K562 (cell line): Measurements from ENCODE around the gene ZFYVE27. TPM values are rescaled to one million over a fixed set of nuclear protein-coding genes. Genes with fewer than 3 reads are reported as not detected.
A peak's percentile ranks its signal among the peaks of the same experiment; 100 is the strongest.

Experiments used
- ARNT ChIP-seq, 2 experiments: fragments of 450-650 bp; IDR thresholded peaks; 2 replicates each; pipeline ENCODE4 v1.6.1; 2016; ENCODE audit warnings: mild to moderate bottlenecking in 1 of 2
- CEBPZ ChIP-seq: fragments of 150-350 bp; IDR thresholded peaks from 2 replicates; pipeline ENCODE4 v1.6.1; 2014; ENCODE audit warnings: low read depth, mild to moderate bottlenecking, low read length, borderline replicate concordance
- CREB5 ChIP-seq: fragments of 250-450 bp; sonication (Bioruptor Pico); IDR thresholded peaks from 2 replicates; pipeline ENCODE4 v1.5.0; 2020; ENCODE audit warnings: mild to moderate bottlenecking
- CREBBP ChIP-seq: IDR thresholded peaks from one replicate; pipeline ENCODE4 v1.6.1; 2012; ENCODE audit warnings: low read depth, mild to moderate bottlenecking, control low read depth, inconsistent platforms, low read length
- EP300 ChIP-seq: IDR thresholded peaks from 2 replicates; pipeline ENCODE4 v1.6.1; 2012; ENCODE audit warnings: low read length, improper control_type of control experiment
- FOXA1 ChIP-seq: fragments of 450-650 bp; IDR thresholded peaks from 2 replicates; pipeline ENCODE4 v1.6.1; 2016; ENCODE audit warnings: mild to moderate bottlenecking, borderline replicate concordance
- NFRKB ChIP-seq: fragments of 450-650 bp; IDR thresholded peaks from 2 replicates; pipeline ENCODE4 v1.6.1; 2016; ENCODE audit warnings: low read depth
- PCBP1 ChIP-seq: fragments of 200-400 bp; formaldehyde crosslinking; IDR thresholded peaks from 2 replicates; pipeline ENCODE4 v1.6.1; 2018; ENCODE audit warnings: mild to moderate bottlenecking, low read depth, low read length; ENCODE audit not compliant: poor library complexity, severe bottlenecking
- POLR2A ChIP-seq: fragments of 450-650 bp; conservative IDR thresholded peaks from 2 replicates; pipeline ENCODE4 v1.6.1; 2016
- RBM39 ChIP-seq: fragments of 200-400 bp; formaldehyde crosslinking; optimal IDR thresholded peaks from 2 replicates; pipeline ENCODE3; 2018; ENCODE audit warnings: low read depth, low read length
- SMAD4 ChIP-seq: fragments of 250-450 bp; sonication (Bioruptor Pico); conservative IDR thresholded peaks from 2 replicates; pipeline ENCODE4 v1.8.0; 2021; ENCODE audit warnings: inconsistent platforms, mild to moderate bottlenecking, moderate library complexity
- STAG1 ChIP-seq: sonication (generic); formaldehyde crosslinking; IDR thresholded peaks from 2 replicates; pipeline ENCODE4 v1.5.0; 2020; ENCODE audit warnings: missing genetic modification reagents, borderline replicate concordance
- ZNF274 ChIP-seq: IDR thresholded peaks from 2 replicates; pipeline ENCODE4 v1.6.1; 2011; ENCODE audit warnings: low read depth, mild to moderate bottlenecking, low read length, moderate library complexity, borderline replicate concordance
- ZNF436 ChIP-seq: fragments of 250-450, 450-650 bp; sonication (Bioruptor Pico); formaldehyde crosslinking; IDR thresholded peaks from 2 replicates; pipeline ENCODE4 v1.7.0; 2020; ENCODE audit warnings: mild to moderate bottlenecking
- ZNF518B ChIP-seq: fragments of 250-450 bp; sonication (Bioruptor Pico); IDR thresholded peaks from 2 replicates; pipeline ENCODE4 v1.5.0; 2021; ENCODE audit warnings: mild to moderate bottlenecking, moderate library complexity
- ZNF589 ChIP-seq: fragments of 200-800 bp; sonication (Bioruptor generic); IDR thresholded peaks from 2 replicates; pipeline ENCODE4 v1.6.1; 2016; ENCODE audit warnings: low read depth, missing genetic modification characterization, missing compliant biosample characterization
- ZNF778 ChIP-seq: fragments of 450-650 bp; formaldehyde crosslinking; IDR thresholded peaks from 2 replicates; pipeline ENCODE4 v1.4.0; 2020; ENCODE audit warnings: mild to moderate bottlenecking, moderate library complexity
- polyA plus RNA-seq, 8 experiments: library from polyadenylated mRNA; depleted of rRNA in 4 of 8; stranded (reverse) in 5 of 8; unstranded in 3 of 8; fragments of >200 nt; fragmentation: Nextera tagmentation in 2 of 8; fragmentation: Illumina TruSeq in 1 of 8; extraction: Ambion mirVana in 2 of 8; extraction: Trizol in 1 of 8; gene quantifications; 2 replicates each; pipeline versions ENCODE4 v1.2.1 to v1.2.3, GENCODE V29; 2011 to 2014; ENCODE audit warnings: inconsistent platforms in 1 of 8, missing spikeins in 1 of 8
- total RNA-seq, 7 experiments: library from RNA; depleted of rRNA in 6 of 7; stranded (reverse); fragments of >200 nt in 6 of 7; fragmentation: Illumina TruSeq in 2 of 7; extraction: Trizol in 2 of 7; gene quantifications; 2 replicates each; pipeline versions ENCODE4 v1.2.1 to v1.2.3, GENCODE V29; 2011 to 2021; ENCODE audit warnings: low replicate concordance in 1 of 7
- TF ChIP-seq, protein P1 (sequence below): fragments of 250-450 bp; sonication (Bioruptor Pico); IDR thresholded peaks from 2 replicates; pipeline ENCODE4 v1.5.0; 2021

The ZFYVE27 gene
- total and polyA plus RNA-seq, 9 of the 15 experiments (the other 6 are each of a cell fraction or from before 2014, with no cell fraction given) = 0.81 to 21.9 (median 15.3) TPM

- TF ChIP-seq CEBPZ = no peak
- no peak for TF ChIP-seq FOXA1
- TF ChIP-seq RBM39 = no peak
- TF ChIP-seq ARNT (IDR thresholded peaks at IDR 0.05) = no peak
- no peak for TF ChIP-seq CREB5 (CRISPR knock-in tag)
- TF ChIP-seq POLR2A = no peak
- TF ChIP-seq CREBBP = no peak
- no peak for TF ChIP-seq PCBP1
- TF ChIP-seq, protein P1, sequence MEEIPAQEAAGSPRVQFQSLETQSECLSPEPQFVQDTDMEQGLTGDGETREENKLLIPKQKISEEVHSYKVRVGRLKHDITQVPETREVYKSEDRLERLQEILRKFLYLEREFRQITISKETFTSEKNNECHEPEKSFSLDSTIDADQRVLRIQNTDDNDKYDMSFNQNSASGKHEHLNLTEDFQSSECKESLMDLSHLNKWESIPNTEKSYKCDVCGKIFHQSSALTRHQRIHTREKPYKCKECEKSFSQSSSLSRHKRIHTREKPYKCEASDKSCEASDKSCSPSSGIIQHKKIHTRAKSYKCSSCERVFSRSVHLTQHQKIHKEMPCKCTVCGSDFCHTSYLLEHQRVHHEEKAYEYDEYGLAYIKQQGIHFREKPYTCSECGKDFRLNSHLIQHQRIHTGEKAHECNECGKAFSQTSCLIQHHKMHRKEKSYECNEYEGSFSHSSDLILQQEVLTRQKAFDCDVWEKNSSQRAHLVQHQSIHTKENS (CRISPR knock-in tag) = no peak
- no peak for TF ChIP-seq ZNF436 (CRISPR knock-in tag)
- TF ChIP-seq STAG1 = no peak
- TF ChIP-seq EP300 = no peak
- TF ChIP-seq ZNF518B (CRISPR knock-in tag) = no peak
- peak; percentile 89; the same call in 1 of the 2 replicates for TF ChIP-seq ZNF589 (CRISPR knock-in tag)
- TF ChIP-seq ZNF274 = no peak
- TF ChIP-seq SMAD4 = peak; percentile 53; the same call in 1 of the 2 replicates
- no peak for TF ChIP-seq ZNF778 (CRISPR knock-in tag)
- TF ChIP-seq NFRKB = no peak
These were observed 47.3 kb upstream of the ZFYVE27 start (continued) for GRCh38 chr10:97689559-97690020.
